ENCODE data around the gene PLD6.

- TF ChIP-seq EZH2 (IDR thresholded peaks at IDR 0.05; ENCODE audit: insufficient read depth, poor library complexity, severe bottlenecking), result no peak
- no peak for TF ChIP-seq EZH2phosphoT487 (IDR thresholded peaks at IDR 0.05; ENCODE audit: insufficient read depth, low read depth)
Observed at GRCh38 chr17:17231621-17232302, 25.6 kb upstream of the PLD6 start.
